ENCODE measurements around the gene ANKRD63.

ANKRD63 gene

DNA sequence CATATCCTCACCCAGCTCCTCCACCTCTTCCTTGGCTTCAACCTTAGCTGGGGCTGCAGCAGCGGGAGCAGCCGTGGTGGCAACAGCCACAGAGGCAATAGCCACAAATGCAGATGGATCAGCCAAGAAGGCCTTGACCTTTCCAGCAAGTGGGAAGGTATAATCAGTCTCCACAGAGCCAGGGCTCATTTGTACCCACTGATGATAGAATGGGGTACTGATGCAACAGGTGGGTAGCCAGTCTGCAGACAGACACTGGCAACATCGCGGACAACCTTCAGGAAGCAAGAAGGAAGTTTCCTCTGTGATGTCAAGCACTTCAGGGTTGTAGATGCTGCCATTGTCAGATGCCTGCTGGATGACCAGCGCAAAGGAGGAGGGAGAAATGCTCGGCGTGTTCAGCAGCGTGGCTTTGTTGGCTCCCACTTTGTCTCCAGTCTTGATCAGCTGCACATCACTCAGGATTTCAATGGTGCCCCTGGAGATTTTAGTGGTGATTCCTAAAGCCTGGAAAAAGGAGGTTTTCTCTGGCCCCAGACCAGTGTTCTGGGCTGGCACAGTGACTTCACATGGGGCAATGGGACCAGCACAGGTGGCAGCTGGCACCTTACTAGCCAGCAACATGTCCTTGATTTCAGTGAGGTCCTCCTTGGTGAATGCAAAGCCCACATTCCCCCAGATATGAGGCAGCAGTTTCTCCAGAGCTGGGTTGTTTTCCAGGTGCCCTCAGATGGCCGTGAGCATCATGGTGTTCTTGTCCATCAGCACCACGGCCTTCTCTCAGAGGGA is 29.7 kb upstream of the ANKRD63 start:
- no peak for DNase-seq

DNA sequence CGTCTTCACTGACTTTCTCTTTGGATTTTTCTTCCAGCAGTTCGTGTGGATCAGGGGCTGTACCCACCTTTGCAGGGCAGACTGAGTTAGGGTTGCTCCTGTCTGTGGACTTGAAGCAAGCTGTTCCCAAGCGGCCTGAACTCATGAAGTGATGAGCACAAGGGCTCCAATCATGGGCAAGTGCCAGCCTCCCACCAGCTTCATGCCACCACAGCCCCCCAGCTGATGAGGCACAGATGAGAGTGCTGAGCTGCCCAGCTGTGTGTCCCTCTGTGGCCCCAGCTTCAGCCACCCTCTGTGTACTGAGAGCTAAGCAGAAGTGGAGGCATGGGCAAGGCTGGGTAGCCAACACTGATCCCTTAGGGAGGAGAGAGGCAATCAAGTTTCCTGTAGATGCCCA is 28.1 kb upstream of the ANKRD63 start:
- DNase-seq, result no peak

DNA sequence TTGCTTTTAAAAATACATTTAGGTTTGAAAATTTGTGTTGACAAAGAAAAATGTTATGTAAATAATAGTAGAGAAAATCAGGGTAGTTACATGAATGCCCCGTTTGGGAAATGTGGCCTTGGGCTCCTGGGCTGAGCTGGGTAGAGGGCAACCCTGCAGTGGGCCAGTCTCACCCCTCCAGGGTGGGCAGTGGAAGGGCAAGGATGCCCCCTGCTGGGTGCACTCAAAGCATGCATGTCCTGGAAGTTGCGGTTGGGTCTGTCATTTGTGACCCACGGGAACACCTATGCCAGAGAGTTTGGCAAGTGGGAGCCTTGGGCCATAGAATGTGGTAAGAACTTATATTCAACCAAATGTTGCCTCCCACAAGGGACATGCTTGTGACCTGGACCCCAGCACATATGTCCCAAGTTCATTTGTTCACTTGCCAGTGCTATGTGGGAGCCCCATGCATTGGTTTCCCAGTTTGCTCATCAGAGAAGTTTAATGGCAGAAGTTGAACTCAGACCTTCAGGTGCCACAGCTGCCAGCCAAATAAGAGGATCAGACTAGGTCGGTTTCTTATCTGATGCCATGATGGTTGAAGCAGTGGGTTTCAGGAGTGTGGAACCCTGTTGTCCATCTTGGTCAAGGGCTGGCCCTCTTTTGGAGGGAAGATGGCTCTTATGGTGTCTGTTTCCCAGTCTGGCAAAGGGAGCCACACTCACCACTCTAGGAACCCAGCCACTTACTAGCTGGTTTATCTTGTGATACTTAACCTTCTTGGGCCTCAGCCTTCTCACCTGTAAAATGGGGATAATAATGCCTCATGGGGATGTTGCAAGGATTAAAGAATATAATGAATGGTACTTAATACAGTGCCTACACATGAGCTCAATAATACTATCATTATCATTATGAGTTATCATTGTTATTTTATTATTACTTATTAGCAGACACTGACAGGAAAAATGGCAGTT is 27.4 kb upstream of the ANKRD63 start:
- peak; percentile 42 to 47 for DNase-seq

- DNase-seq, result no peak
These were observed 26.5 kb upstream of the ANKRD63 start for GRCh38 chr15:40309344-40309862.

DNA sequence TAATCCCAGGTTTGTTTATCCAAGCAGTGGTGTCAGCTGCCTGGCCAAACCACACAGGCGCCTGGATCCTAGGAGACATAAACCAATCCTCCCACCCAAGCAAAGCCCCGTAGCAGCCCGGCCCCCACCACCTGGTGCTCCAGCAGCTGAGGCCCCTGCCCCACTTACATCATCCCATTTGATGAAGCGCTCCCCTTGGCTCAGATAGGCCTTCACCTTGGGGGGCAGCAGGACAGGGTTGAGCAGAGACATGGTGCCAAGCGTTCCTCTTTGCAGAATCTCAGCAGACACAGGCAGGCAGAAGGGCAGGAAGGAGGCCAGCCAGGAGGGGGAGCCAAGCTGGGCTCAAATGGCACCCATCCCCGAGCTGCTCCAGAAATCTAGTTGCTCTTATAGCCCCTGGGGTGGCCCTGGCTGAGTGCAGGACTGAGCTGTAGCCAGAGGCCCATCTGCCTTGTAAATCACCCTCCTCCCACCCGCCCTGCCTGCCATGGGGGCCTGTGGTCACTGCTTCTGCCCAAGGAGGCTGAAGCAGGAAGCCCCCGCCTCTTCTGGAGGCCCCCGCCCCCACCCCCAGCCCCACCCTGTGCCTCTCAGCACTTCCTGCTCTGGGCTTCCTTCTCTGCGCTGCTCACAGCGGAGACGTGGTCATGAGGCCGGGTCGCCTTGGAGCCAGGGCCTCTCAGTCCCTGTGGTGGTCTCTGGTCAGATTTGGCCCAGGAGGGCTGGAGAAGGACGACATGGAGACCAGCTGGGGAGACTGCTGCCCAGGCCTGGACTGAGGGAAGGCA is 24.8 kb upstream of the ANKRD63 start, which contains the start of gene PLCB2:
Gene PLCB2, minus strand, starts transcription at position 515 of the 791 bp plus-strand sequence. Its CDS starts 263 bp downstream, at position 252.
- DNase-seq, result peak; percentile 59

DNA sequence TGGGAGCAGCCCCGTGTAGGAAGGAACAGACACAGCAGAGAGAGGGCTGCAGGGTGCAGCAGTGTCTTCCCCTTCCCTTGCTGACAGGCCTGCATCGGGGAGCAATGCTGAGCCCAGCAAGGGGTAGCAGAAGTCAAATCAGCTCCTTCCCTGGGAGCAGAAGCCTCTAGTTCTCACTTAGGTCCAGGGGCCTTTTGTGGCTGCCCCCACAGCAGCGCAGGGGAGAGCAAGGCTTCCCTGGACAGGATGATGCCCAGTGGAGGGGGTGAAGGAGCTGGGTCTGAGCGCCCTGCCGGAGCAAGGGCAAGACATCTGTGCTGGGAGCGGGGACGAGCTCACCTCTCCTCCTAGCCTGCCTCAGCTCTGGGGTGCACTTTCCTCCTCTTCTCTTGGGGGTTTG is 24.0 kb upstream of the ANKRD63 start:
- DNase-seq, result no peak

DNA sequence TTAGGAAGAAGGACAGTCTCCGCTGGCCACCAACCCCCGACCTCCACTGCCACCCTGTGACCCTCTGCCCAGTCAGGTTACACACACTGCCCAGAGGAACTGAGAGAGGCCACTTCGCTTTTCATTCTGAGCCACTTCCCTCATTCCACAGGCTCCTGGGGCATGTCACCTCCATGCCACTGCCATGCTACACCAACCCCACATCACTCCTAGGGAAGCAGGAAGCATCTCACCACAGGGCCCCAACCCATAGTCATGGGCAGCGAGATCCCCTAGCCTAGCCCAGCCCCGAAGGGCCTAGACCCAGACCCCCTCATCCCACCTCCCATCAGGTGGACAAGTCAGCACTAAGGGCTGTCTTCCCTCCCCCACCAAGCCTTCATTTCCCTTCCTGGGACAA is 23.5 kb upstream of the ANKRD63 start:
- DNase-seq, result no peak

- no peak for DNase-seq
These were observed 22.4 kb upstream of the ANKRD63 start for GRCh38 chr15:40305281-40305680.

- DNase-seq, result no peak
These were observed 20.7 kb upstream of the ANKRD63 start for GRCh38 chr15:40303576-40303975.

- no peak for DNase-seq
These were observed 20.1 kb upstream of the ANKRD63 start for GRCh38 chr15:40302981-40303380.

- DNase-seq, result no peak
These were observed 19.5 kb upstream of the ANKRD63 start for GRCh38 chr15:40302288-40302886.

- DNase-seq, result no peak
These were observed 18.8 kb upstream of the ANKRD63 start for GRCh38 chr15:40301467-40302179.

- no peak for DNase-seq
These were observed 17.9 kb upstream of the ANKRD63 start for GRCh38 chr15:40300771-40301170.

- DNase-seq, result no peak
These were observed 17.5 kb upstream of the ANKRD63 start for GRCh38 chr15:40300367-40300766.

GRCh38 chr15:40298216-40298935 is 15.5 kb upstream of the ANKRD63 start:
- no peak for DNase-seq

- no peak for DNase-seq
These were observed 14.5 kb upstream of the ANKRD63 start for GRCh38 chr15:40297356-40297755.

- no peak for DNase-seq
These were observed 13.8 kb upstream of the ANKRD63 start for GRCh38 chr15:40296561-40297230.

DNA sequence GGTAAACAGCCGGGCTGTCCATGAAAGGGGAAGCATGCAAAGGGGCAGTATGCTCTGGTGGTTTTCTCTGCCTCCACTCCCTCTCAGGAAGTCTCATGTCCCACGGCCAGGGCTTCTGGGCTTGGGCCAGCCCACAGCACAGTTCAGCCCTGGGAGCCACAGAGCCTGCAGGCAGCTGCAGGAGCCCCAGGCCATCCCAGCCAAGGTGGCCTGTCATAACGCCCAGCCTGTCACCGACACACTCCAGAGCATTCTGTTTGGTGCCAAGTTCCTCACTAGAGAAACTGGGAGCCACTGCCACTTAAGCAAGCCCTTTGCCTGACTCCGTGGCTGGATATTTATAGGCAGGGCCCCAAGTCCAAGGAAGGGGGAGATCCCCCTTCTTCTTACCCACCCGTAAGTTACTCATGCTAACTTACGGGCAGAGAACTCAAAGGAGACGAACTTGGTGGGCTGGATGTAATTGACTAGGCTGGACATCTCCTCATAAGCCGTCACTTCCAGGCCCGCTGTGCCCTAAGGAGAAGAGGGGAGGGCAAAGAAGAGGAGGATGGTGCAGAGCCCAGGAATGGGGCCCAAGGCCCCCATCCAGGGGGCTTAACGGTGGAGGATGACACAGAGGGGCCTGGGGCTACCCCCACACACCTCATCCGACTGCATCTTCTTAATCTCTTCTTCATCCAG is 13.2 kb upstream of the ANKRD63 start:
- DNase-seq, result no peak

DNA sequence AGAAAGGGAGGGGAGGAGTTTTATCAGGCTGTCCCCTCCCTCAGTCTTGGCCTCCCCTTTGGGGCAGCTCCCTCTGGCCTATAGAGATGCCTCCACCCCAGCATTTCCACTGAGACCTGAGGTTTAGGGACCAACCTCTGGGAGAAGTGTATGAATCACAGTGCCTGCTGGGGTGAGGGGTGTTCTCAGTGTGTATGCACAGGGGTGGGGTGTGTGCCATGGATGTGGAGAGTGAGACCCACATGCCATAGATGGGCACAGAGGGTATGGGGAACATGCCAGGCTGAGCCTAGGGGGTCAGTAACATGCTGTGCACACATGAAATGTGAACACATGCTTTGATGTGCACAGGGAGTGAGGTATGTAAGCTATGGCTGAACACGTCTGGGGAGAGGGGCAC is 12.4 kb upstream of the ANKRD63 start:
- DNase-seq, result no peak

Measured in activated CD4-positive, alpha-beta T cell treated with anti-CD3 and anti-CD28 coated beads, Interleukin-2, amount 50 U/mL, for 4 hours (primary cell).